ENCODE data around the gene MIB2.

The MIB2 gene

GRCh38 chr1:1677718-1678580 lies 62.6 kb downstream of the MIB2 start:
- peak in 1 of 2 donors; percentile 24 for DNase-seq (ENCODE audit: extremely low read depth in 1 of 2, low read depth in 1 of 2)

GRCh38 chr1:1678581-1679380 lies 63.5 kb downstream of the MIB2 start:
- DNase-seq (ENCODE audit: extremely low read depth in 1 of 2, low read depth in 1 of 2) = no peak

Data from activated CD8-positive, alpha-beta memory T cell treated with anti-CD3 and anti-CD28 coated beads for 1 hour (primary cell).